GM12873 (cell line): ENCODE measurements around the gene BHLHE23.

Experiments used
- TF ChIP-seq, protein P1 (sequence below): IDR thresholded peaks from 2 replicates; pipeline ENCODE4 v1.5.1; 2012; ENCODE audit warnings: low read depth, mild to moderate bottlenecking, moderate library complexity, low read length, control low read depth; ENCODE audit not compliant: insufficient read depth; ENCODE audit errors: missing control alignments

Gene BHLHE23

DNA sequence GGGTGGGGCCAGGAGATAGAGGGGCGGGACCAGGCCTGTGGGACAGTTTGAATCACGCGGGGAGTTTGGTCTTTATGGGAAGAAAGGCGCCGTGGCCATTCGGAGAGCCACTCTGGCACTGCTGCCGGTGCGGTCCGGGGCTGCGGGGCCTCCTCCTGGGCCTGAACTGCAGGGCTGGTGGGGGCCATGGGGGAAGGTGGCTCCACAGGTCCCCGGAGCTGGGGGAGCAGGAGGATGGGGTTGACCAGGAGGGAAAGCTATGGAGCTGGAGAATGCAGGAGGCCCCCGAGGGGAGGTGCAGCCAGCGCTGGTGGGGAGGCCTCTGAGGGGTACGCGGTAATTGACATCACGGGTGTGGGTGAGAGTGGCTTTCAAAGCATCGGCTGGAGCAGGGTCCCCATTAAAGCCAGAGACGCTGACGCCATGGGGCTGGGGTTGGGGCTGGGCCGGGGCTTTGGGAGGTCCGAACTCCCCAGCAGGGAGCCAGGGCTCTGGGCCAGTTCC lies 1.8 kb upstream of the BHLHE23 start:
- TF ChIP-seq, protein P1, sequence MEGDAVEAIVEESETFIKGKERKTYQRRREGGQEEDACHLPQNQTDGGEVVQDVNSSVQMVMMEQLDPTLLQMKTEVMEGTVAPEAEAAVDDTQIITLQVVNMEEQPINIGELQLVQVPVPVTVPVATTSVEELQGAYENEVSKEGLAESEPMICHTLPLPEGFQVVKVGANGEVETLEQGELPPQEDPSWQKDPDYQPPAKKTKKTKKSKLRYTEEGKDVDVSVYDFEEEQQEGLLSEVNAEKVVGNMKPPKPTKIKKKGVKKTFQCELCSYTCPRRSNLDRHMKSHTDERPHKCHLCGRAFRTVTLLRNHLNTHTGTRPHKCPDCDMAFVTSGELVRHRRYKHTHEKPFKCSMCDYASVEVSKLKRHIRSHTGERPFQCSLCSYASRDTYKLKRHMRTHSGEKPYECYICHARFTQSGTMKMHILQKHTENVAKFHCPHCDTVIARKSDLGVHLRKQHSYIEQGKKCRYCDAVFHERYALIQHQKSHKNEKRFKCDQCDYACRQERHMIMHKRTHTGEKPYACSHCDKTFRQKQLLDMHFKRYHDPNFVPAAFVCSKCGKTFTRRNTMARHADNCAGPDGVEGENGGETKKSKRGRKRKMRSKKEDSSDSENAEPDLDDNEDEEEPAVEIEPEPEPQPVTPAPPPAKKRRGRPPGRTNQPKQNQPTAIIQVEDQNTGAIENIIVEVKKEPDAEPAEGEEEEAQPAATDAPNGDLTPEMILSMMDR = no peak

- TF ChIP-seq, protein P1 = no peak
Observed at GRCh38 chr20:63007646-63008488, 1.1 kb upstream of the BHLHE23 start.

DNA sequence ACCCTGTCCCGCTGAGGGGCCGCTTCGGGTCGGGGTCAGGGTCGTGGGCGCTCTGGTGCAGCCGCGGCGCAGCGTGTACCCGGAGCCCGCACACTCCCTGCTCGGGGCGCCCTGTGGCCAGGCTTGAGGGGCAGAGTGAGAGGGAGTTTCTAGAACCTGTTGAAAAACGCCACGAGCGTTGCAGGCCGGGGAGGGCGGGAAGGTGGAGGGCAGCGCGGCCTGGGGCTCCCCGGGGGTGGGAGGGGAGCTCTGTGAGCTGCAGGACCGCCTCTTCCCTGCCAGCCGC lies 539 bp upstream of the BHLHE23 start:
- TF ChIP-seq, protein P1 = no peak

GRCh38 chr20:63005862-63006539 lies 763 bp downstream of the BHLHE23 start:
- TF ChIP-seq, protein P1 = no peak

GRCh38 chr20:63005365-63005861 lies 1.4 kb downstream of the BHLHE23 start:
- TF ChIP-seq, protein P1 = no peak

- TF ChIP-seq, protein P1 = no peak
Observed at GRCh38 chr20:63004607-63005364, 2.0 kb downstream of the BHLHE23 start.

GRCh38 chr20:63003546-63003945 lies 3.2 kb downstream of the BHLHE23 start:
- TF ChIP-seq, protein P1 = no peak
